HEK293 (cell line): ENCODE results near the gene CLN3.

Experiments used
- CTCF ChIA-PET: fragments of 350-600 bp; formaldehyde crosslinking; extraction: SDS; loops from one replicate; lab custom pipeline; 2021; ENCODE audit warnings: antibody characterized with exemption; lab: Yijun Ruan, JAX
- POLR2A ChIA-PET: fragments of 300-600 bp; formaldehyde crosslinking; extraction: SDS; loops from one replicate; lab custom pipeline; 2020; ENCODE audit warnings: antibody characterized with exemption, inconsistent platforms; lab: Yijun Ruan, JAX
- H3K27ac ChIP-seq: fragments of 200-500 bp; sonication (Bioruptor generic); 2 replicates; pipeline ENCODE4 v1.5.1; 2014; ENCODE audit warnings: low read depth, low read length, control low read depth, inconsistent platforms; ENCODE audit errors: extremely low read depth
- H3K36me3 ChIP-seq, 2 experiments: fragments of 200-500 bp in 1 of 2; sonication (Bioruptor generic) in 1 of 2; 1 replicate in 1 of 2; 2 replicates in 1 of 2; pipeline ENCODE4 v1.5.1; 2014 to 2017; ENCODE audit warnings: inconsistent platforms in 2 of 2, low read length in 2 of 2; ENCODE audit not compliant: control insufficient read depth in 2 of 2, insufficient read depth in 1 of 2
- H3K4me1 ChIP-seq: fragments of 200-500 bp; sonication (Bioruptor generic); 2 replicates; pipeline ENCODE4 v1.5.1; 2014; ENCODE audit warnings: mild to moderate bottlenecking, low read length, inconsistent platforms; ENCODE audit not compliant: control insufficient read depth, insufficient read depth
- H3K4me3 ChIP-seq: 2 replicates; pipeline ENCODE4 v1.5.1; 2011; ENCODE audit warnings: low read depth, mild to moderate bottlenecking, control low read depth, low read length, moderate library complexity
- H3K9me3 ChIP-seq: fragments of 200-500 bp; sonication (Bioruptor generic); 2 replicates; pipeline ENCODE4 v1.5.1; 2014; ENCODE audit warnings: low read depth, low read length, inconsistent platforms; ENCODE audit not compliant: control insufficient read depth, insufficient read depth
- INSM2 ChIP-seq: fragments of 450-650 bp; formaldehyde crosslinking; IDR thresholded peaks from 2 replicates; pipeline ENCODE4 v1.5.1; 2016; ENCODE audit warnings: missing biosample characterization, missing genetic modification characterization
- KLF10 ChIP-seq: fragments of 450-650 bp; IDR thresholded peaks from 2 replicates; pipeline ENCODE4 v1.5.1; 2018; ENCODE audit warnings: missing biosample characterization, mild to moderate bottlenecking, missing genetic modification characterization
- PRDM2 ChIP-seq: fragments of 450-650 bp; formaldehyde crosslinking; IDR thresholded peaks from 2 replicates; pipeline ENCODE4 v1.5.1; 2016; ENCODE audit warnings: missing biosample characterization, missing genetic modification characterization, borderline replicate concordance
- SP2 ChIP-seq: fragments of 450-650 bp; formaldehyde crosslinking; IDR thresholded peaks from 2 replicates; pipeline ENCODE4 v1.5.1; 2016; ENCODE audit warnings: missing biosample characterization, missing genetic modification characterization
- ZBTB11 ChIP-seq: fragments of 450-650 bp; formaldehyde crosslinking; conservative IDR thresholded peaks from 2 replicates; pipeline ENCODE4 v1.5.1; 2016; ENCODE audit warnings: low read depth, missing biosample characterization, missing genetic modification characterization
- ZBTB21 ChIP-seq: fragments of 450-650 bp; formaldehyde crosslinking; IDR thresholded peaks from 2 replicates; pipeline ENCODE4 v1.5.1; 2017; ENCODE audit warnings: missing biosample characterization, missing genetic modification characterization
- ZNF133 ChIP-seq: fragments of 450-650 bp; formaldehyde crosslinking; IDR thresholded peaks from 2 replicates; pipeline ENCODE4 v1.5.1; 2016; ENCODE audit warnings: missing biosample characterization, missing genetic modification characterization
- ZNF155 ChIP-seq: fragments of 450-650 bp; formaldehyde crosslinking; IDR thresholded peaks from 2 replicates; pipeline ENCODE4 v1.5.1; 2016; ENCODE audit warnings: missing biosample characterization, missing genetic modification characterization
- ZNF19 ChIP-seq: fragments of 450-650 bp; formaldehyde crosslinking; IDR thresholded peaks from 2 replicates; pipeline ENCODE4; 2016; ENCODE audit warnings: missing biosample characterization, missing genetic modification characterization, low read depth
- ZNF266 ChIP-seq: fragments of 450-650 bp; formaldehyde crosslinking; IDR thresholded peaks from 2 replicates; pipeline ENCODE4 v1.5.1; 2016; ENCODE audit warnings: missing biosample characterization, missing genetic modification characterization, low read depth
- ZNF354C ChIP-seq: fragments of 450-650 bp; formaldehyde crosslinking; IDR thresholded peaks from 2 replicates; pipeline ENCODE4 v1.5.1; 2016; ENCODE audit warnings: missing biosample characterization, missing genetic modification characterization, low read depth, borderline replicate concordance
- ZNF398 ChIP-seq: fragments of 450-650 bp; formaldehyde crosslinking; IDR thresholded peaks from 2 replicates; pipeline ENCODE4 v1.5.1; 2017; ENCODE audit warnings: missing biosample characterization, missing genetic modification characterization
- ZNF433 ChIP-seq: fragments of 450-650 bp; formaldehyde crosslinking; IDR thresholded peaks from 2 replicates; pipeline ENCODE4 v1.5.1; 2016; ENCODE audit warnings: missing biosample characterization, missing genetic modification characterization, low read depth
- ZNF514 ChIP-seq: fragments of 450-650 bp; formaldehyde crosslinking; IDR thresholded peaks from 2 replicates; pipeline ENCODE4 v1.5.1; 2016; ENCODE audit warnings: missing biosample characterization, missing genetic modification characterization
- ZNF621 ChIP-seq: fragments of 450-650 bp; formaldehyde crosslinking; IDR thresholded peaks from 2 replicates; pipeline ENCODE4 v1.5.1; 2017; ENCODE audit warnings: missing biosample characterization, missing genetic modification characterization
- ZNF701 ChIP-seq: fragments of 450-650 bp; formaldehyde crosslinking; IDR thresholded peaks from 2 replicates; pipeline ENCODE4 v1.5.1; 2016; ENCODE audit warnings: missing biosample characterization, missing genetic modification characterization
- ZNF791 ChIP-seq: fragments of 450-650 bp; formaldehyde crosslinking; IDR thresholded peaks from 2 replicates; pipeline ENCODE4 v1.5.1; 2016; ENCODE audit warnings: missing biosample characterization, missing genetic modification characterization
- TF ChIP-seq, protein P1 (sequence below): fragments of 450-650 bp; formaldehyde crosslinking; IDR thresholded peaks from 2 replicates; pipeline ENCODE4 v1.5.1; 2016; ENCODE audit warnings: missing biosample characterization, missing genetic modification characterization

The CLN3 gene

GRCh38 chr16:28522792-28523191 lies 30.9 kb upstream of the CLN3 start (continued):
- no peak for TF ChIP-seq PRDM2
- no peak for TF ChIP-seq ZNF155 (tag by site-specific recombination)
- TF ChIP-seq ZNF433 (tag by site-specific recombination), result no peak
- no peak for TF ChIP-seq ZBTB11 (tag by site-specific recombination)

GRCh38 chr16:28521436-28521835 lies 29.6 kb upstream of the CLN3 start:
- Histone ChIP-seq H3K27ac (no peak overlapping the region), H3K9me3 (no peaks in the 10 kb centered on the region), H3K4me1 (no peaks in the 10 kb centered on the region), H3K4me3 (no peak overlapping the region)
- POLR2A ChIA-PET, result no interaction called here
- CTCF ChIA-PET, result no interaction called here
- TF ChIP-seq ZNF621 (tag by site-specific recombination), result no peak
- TF ChIP-seq ZNF514 (tag by site-specific recombination), result no peak
- TF ChIP-seq ZNF701, result no peak
- TF ChIP-seq ZNF19, result no peak
- TF ChIP-seq, protein P1, sequence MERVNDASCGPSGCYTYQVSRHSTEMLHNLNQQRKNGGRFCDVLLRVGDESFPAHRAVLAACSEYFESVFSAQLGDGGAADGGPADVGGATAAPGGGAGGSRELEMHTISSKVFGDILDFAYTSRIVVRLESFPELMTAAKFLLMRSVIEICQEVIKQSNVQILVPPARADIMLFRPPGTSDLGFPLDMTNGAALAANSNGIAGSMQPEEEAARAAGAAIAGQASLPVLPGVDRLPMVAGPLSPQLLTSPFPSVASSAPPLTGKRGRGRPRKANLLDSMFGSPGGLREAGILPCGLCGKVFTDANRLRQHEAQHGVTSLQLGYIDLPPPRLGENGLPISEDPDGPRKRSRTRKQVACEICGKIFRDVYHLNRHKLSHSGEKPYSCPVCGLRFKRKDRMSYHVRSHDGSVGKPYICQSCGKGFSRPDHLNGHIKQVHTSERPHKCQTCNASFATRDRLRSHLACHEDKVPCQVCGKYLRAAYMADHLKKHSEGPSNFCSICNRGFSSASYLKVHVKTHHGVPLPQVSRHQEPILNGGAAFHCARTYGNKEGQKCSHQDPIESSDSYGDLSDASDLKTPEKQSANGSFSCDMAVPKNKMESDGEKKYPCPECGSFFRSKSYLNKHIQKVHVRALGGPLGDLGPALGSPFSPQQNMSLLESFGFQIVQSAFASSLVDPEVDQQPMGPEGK (tag by site-specific recombination), result no peak
- no peak for TF ChIP-seq ZNF398
- no peak for TF ChIP-seq ZNF791 (tag by site-specific recombination)
- TF ChIP-seq ZNF354C (tag by site-specific recombination), result no peak
- TF ChIP-seq ZNF133 (tag by site-specific recombination), result no peak
- no peak for TF ChIP-seq SP2 (tag by site-specific recombination)
- TF ChIP-seq KLF10 (tag by site-specific recombination), result no peak
- TF ChIP-seq ZNF266 (tag by site-specific recombination), result no peak
- TF ChIP-seq ZBTB21, result no peak
- no peak for TF ChIP-seq INSM2 (tag by site-specific recombination)
- TF ChIP-seq, all 188 proteins: peak for 0
- no peaks in the 10 kb centered on the region for H3K36me3 ChIP-seq
